Common myeloid progenitor, CD34-positive (primary cell): ENCODE results near the gene HAO2.

Experiments used
- CTCF ChIA-PET: fragments of 350-600 bp; sonication (Branson Sonifier 250); formaldehyde crosslinking; loops from one replicate; lab custom pipeline; 2021; ENCODE audit warnings: antibody characterized with exemption; lab: Charles Lee
- POLR2A ChIA-PET: fragments of 350-600 bp; sonication (Branson Sonifier 250); formaldehyde crosslinking; loops from one replicate; lab custom pipeline; 2021; ENCODE audit warnings: antibody characterized with exemption; lab: Charles Lee
- DNase-seq, 3 donors: peaks; one replicate each; pipeline versions ENCODE4 v3.0.0 to v3.0.0-alpha.2; 2013
- H3K27ac ChIP-seq, 2 experiments: 1 replicate in 1 of 2; 2 replicates in 1 of 2; pipeline ENCODE4 v1.7.0; 2013; ENCODE audit warnings: inconsistent platforms in 2 of 2, low read length in 2 of 2, mild to moderate bottlenecking in 2 of 2, low read depth in 1 of 2, moderate library complexity in 1 of 2; ENCODE audit not compliant: severe bottlenecking in 2 of 2, insufficient read depth in 1 of 2, poor library complexity in 1 of 2
- H3K27me3 ChIP-seq, 5 experiments: replicated peaks in 2 of 5; 1 replicate in 3 of 5; 2 replicates in 2 of 5; pipeline versions ENCODE4 v1.6.1 to v1.7.0; 2013; ENCODE audit warnings: low read length in 4 of 5, mild to moderate bottlenecking in 2 of 5, moderate library complexity in 2 of 5, inconsistent platforms in 1 of 5; ENCODE audit not compliant: insufficient read depth in 5 of 5, control insufficient read depth in 4 of 5
- H3K36me3 ChIP-seq, 4 experiments: 1 replicate in 2 of 4; 2 replicates in 2 of 4; pipeline versions ENCODE4 v1.6.1 to v1.7.0; 2013; ENCODE audit warnings: low read length in 3 of 4, control low read depth in 1 of 4, mild to moderate bottlenecking in 1 of 4; ENCODE audit not compliant: control insufficient read depth in 4 of 4, insufficient read depth in 4 of 4
- H3K4me1 ChIP-seq, 4 experiments: 1 replicate in 3 of 4; 2 replicates in 1 of 4; pipeline versions ENCODE4 v1.6.1 to v1.7.1; 2013; ENCODE audit warnings: low read length in 3 of 4, mild to moderate bottlenecking in 3 of 4, control low read depth in 1 of 4, inconsistent platforms in 1 of 4, moderate library complexity in 1 of 4; ENCODE audit not compliant: control insufficient read depth in 4 of 4, insufficient read depth in 4 of 4; ENCODE audit errors: control extremely low read depth in 1 of 4
- H3K4me3 ChIP-seq, 7 experiments: 1 replicate in 4 of 7; 2 replicates in 3 of 7; pipeline versions ENCODE4 v1.5.1 to v1.7.0; 2013; ENCODE audit warnings: mild to moderate bottlenecking in 7 of 7, low read length in 6 of 7, moderate library complexity in 6 of 7, inconsistent platforms in 2 of 7, low read depth in 2 of 7, control low read depth in 1 of 7; ENCODE audit not compliant: insufficient read depth in 4 of 7, control insufficient read depth in 1 of 7; ENCODE audit errors: extremely low read depth in 1 of 7
- H3K9me3 ChIP-seq, 5 experiments: 1 replicate in 4 of 5; 2 replicates in 1 of 5; pipeline versions ENCODE4 v1.6.1 to v1.7.1; 2013; ENCODE audit warnings: low read length in 4 of 5, mild to moderate bottlenecking in 2 of 5, inconsistent platforms in 1 of 5, low read depth in 1 of 5, moderate library complexity in 1 of 5; ENCODE audit not compliant: control insufficient read depth in 4 of 5, insufficient read depth in 2 of 5; ENCODE audit errors: control extremely low read depth in 1 of 5
- WGBS: methylation state at CpG from one replicate; pipeline ENCODE4 v1.1.5; 2013; ENCODE audit not compliant: insufficient coverage; 5-methylcytosine and 5-hydroxymethylcytosine counted together

HAO2 gene

GRCh38 chr1:119367432-119368124 is 1.0 kb upstream of the HAO2 start:
- peak; percentile 4 to 40 (median 35) for DNase-seq
- CTCF ChIA-PET = interaction anchor here (0.5 to 4.4 kb wide), 15 partner anchors 8 to 1609 kb away, joined by 3 to 29 read pairs (median 4); partner anchors contain the start of gene WARS2
- no peak overlapping the region for H3K4me3 ChIP-seq
- H3K27ac ChIP-seq = no peak overlapping the region
- H3K27me3 ChIP-seq = peaks cover 0 to 5% (median 3%) of the 10 kb centered on the region in 5 experiments
- H3K36me3 ChIP-seq = no peaks in the 10 kb centered on the region
- 82% methylated on average over 13 of the region's 13 CpGs for WGBS
- no peaks in the 10 kb centered on the region for H3K9me3 ChIP-seq
- H3K4me1 ChIP-seq = peaks cover 0 to 2% (median 0%) of the 10 kb centered on the region in 4 experiments
- POLR2A ChIA-PET = no interaction called here

DNA sequence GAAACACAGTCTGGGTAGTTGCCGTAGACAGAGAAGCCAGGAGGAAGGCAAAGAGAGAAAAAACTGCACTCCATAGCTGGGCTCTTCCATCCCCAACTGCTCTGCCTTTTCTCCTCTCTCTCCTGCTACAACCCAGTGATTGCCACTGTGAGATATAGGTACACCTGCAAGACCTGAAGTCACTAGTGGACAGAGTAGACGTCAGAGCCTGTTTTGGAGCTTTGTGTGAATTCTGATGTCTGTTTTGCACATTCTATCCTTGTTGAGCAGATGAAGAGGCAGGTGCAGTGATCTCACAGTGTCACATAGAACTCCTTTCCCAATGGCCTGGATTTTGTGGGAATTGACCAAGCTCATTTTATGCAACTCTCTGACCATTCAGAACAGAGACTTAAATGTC is 2.2 kb downstream of the HAO2 start:
- H3K27me3 ChIP-seq = peaks cover 2 to 9% (median 3%) of the 10 kb centered on the region in 5 experiments
- H3K9me3 ChIP-seq = no peaks in the 10 kb centered on the region
- ChIA-PET CTCF (interaction anchor here (1.1 to 1.4 kb wide), 3 partner anchors 10 to 96 kb away, joined by 4 read pairs; no protein-coding TSS in a partner anchor), POLR2A (no interaction called here)
- H3K4me1 ChIP-seq = peaks cover 0 to 2% (median 0%) of the 10 kb centered on the region in 4 experiments
- no peak for DNase-seq
- no peak overlapping the region for H3K4me3 ChIP-seq
- 100% methylated on average over 1 of the region's 2 CpGs for WGBS
- no peaks in the 10 kb centered on the region for H3K36me3 ChIP-seq
- no peak overlapping the region for H3K27ac ChIP-seq

- Histone ChIP-seq H3K27me3 (peaks cover 2 to 9% (median 3%) of the 10 kb centered on the region in 5 experiments), H3K9me3 (no peaks in the 10 kb centered on the region), H3K27ac (no peak overlapping the region), H3K4me3 (no peak overlapping the region), H3K36me3 (no peaks in the 10 kb centered on the region), H3K4me1 (peaks cover 0 to 2% (median 0%) of the 10 kb centered on the region in 4 experiments)
- ChIA-PET POLR2A (no interaction called here), CTCF (no interaction called here)
- DNase-seq = no peak
- WGBS = 100% methylated on average over 1 of the region's 2 CpGs
Measured at GRCh38 chr1:119371815-119372214, 3.2 kb downstream of the HAO2 start.

GRCh38 chr1:119372503-119373086 is 4.0 kb downstream of the HAO2 start:
- H3K27ac ChIP-seq = no peak overlapping the region
- peaks cover 0 to 2% (median 0%) of the 10 kb centered on the region in 4 experiments for H3K4me1 ChIP-seq
- ChIA-PET POLR2A (no interaction called here), CTCF (no interaction called here)
- H3K27me3 ChIP-seq = peaks cover 2 to 9% (median 3%) of the 10 kb centered on the region in 5 experiments
- no peak overlapping the region for H3K4me3 ChIP-seq
- DNase-seq = peak; percentile 13 to 36 (median 34)
- WGBS = 25% methylated on average over 6 of the region's 6 CpGs
- no peaks in the 10 kb centered on the region for H3K9me3 ChIP-seq
- H3K36me3 ChIP-seq = no peaks in the 10 kb centered on the region

DNA sequence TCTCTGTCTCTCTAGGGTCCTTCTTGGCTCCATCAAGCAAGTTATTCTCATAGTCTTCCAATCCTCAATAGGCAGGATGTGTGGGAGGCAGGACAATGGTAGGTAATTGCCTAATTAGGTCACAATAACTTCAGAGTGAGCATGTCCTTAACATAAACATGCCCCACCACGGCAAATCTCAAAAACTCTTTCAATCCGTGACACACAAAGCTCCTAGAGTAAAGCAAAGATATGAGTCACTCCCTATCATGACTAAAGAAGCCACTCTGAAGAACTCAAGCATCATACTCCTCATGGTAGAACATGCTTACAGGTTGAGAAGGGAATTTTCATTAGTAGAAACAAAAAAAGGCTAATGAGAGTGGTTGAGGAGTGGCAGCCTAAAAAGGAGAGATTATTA is 4.9 kb downstream of the HAO2 start:
- CTCF ChIA-PET = interaction anchor here (1.1 kb wide), 1 partner anchor 98 kb away, joined by 3 read pairs; no protein-coding TSS in a partner anchor
- Histone ChIP-seq H3K4me1 (peaks cover 0 to 2% (median 0%) of the 10 kb centered on the region in 4 experiments), H3K36me3 (no peaks in the 10 kb centered on the region), H3K9me3 (no peaks in the 10 kb centered on the region), H3K27ac (no peak overlapping the region), H3K27me3 (peaks cover 2 to 9% (median 3%) of the 10 kb centered on the region in 5 experiments), H3K4me3 (no peak overlapping the region)
- POLR2A ChIA-PET = no interaction called here
- 100% methylated on average over 2 of the region's 2 CpGs for WGBS
- DNase-seq = no peak

- no peaks in the 10 kb centered on the region for H3K36me3 ChIP-seq
- ChIA-PET POLR2A (no interaction called here), CTCF (no interaction called here)
- H3K27me3 ChIP-seq = peaks cover under 1 to 7% (median 3%) of the 10 kb centered on the region in 5 experiments
- WGBS = 54% methylated on average over 2 of the region's 4 CpGs
- no peak overlapping the region for H3K27ac ChIP-seq
- peaks cover 0 to 2% (median 0%) of the 10 kb centered on the region in 4 experiments for H3K4me1 ChIP-seq
- no peak overlapping the region for H3K4me3 ChIP-seq
- no peaks in the 10 kb centered on the region for H3K9me3 ChIP-seq
- DNase-seq = no peak
Measured at GRCh38 chr1:119374208-119374874, 5.8 kb downstream of the HAO2 start.
